ENCODE measurements around the gene CADM2. TPM values are rescaled to one million over a fixed set of nuclear protein-coding genes. Genes with fewer than 3 reads are reported as not detected.

The CADM2 gene
- total and polyA plus RNA-seq, 12 donors: 0.12 to 3.0 (median 0.62) TPM

- H3K4me1 ChIP-seq: no peaks in the 10 kb centered on the region
- no peaks in the 10 kb centered on the region for H3K36me3 ChIP-seq
- DNase-seq: no peak
- no peak overlapping the region for H3K4me3 ChIP-seq
- no peak for TF ChIP-seq CTCF (IDR thresholded peaks at IDR 0.05)
- no peak overlapping the region for H3K27ac ChIP-seq
- no peaks in the 10 kb centered on the region for H3K27me3 ChIP-seq
- no peak for ATAC-seq
- intact Hi-C loops (cut with DNase I): loop anchor here in 1 of 10 donors (10.0 kb wide), 1 partner anchor 56 kb away; no protein-coding TSS in a partner anchor
- WGBS, 2 donors: 90 to 96% methylated on average over 1 of the region's 1 CpG
- no peaks in the 10 kb centered on the region for H3K9me3 ChIP-seq
Observed at GRCh38 chr3:85838921-85839320, 880.1 kb downstream of the CADM2 start.

GRCh38 chr3:85842081-85842480 lies 883.3 kb downstream of the CADM2 start:
- H3K4me1 ChIP-seq: no peaks in the 10 kb centered on the region
- TF ChIP-seq CTCF (IDR thresholded peaks at IDR 0.05): no peak
- H3K27me3 ChIP-seq: no peaks in the 10 kb centered on the region
- 85 to 87% methylated on average over 3 of the region's 3 CpGs for WGBS, 2 donors
- DNase-seq: no peak
- intact Hi-C loops (cut with DNase I): no loop called here
- no peak overlapping the region for H3K4me3 ChIP-seq
- H3K36me3 ChIP-seq: no peaks in the 10 kb centered on the region
- ATAC-seq: no peak
- no peak overlapping the region for H3K27ac ChIP-seq
- no peaks in the 10 kb centered on the region for H3K9me3 ChIP-seq

- H3K27me3 ChIP-seq: no peaks in the 10 kb centered on the region
- no peaks in the 10 kb centered on the region for H3K36me3 ChIP-seq
- no peak overlapping the region for H3K27ac ChIP-seq
- TF ChIP-seq CTCF (IDR thresholded peaks at IDR 0.05): no peak
- no peaks in the 10 kb centered on the region for H3K9me3 ChIP-seq
- H3K4me1 ChIP-seq: no peaks in the 10 kb centered on the region
- intact Hi-C loops (cut with DNase I): loop anchor here in 1 of 10 donors (5.0 kb wide), 1 partner anchor 1760 kb away; no protein-coding TSS in a partner anchor
- no peak for ATAC-seq
- no peak for DNase-seq
- no peak overlapping the region for H3K4me3 ChIP-seq
Observed at GRCh38 chr3:85846940-85847339, 888.2 kb downstream of the CADM2 start.

GRCh38 chr3:85851071-85851470 lies 892.3 kb downstream of the CADM2 start:
- no peak overlapping the region for H3K4me3 ChIP-seq
- H3K9me3 ChIP-seq: peaks cover 0 to 7% (median 0%) of the 10 kb centered on the region in 11 donors
- H3K27me3 ChIP-seq: no peaks in the 10 kb centered on the region
- no peaks in the 10 kb centered on the region for H3K36me3 ChIP-seq
- intact Hi-C loops (cut with DNase I): no loop called here
- no peak overlapping the region for H3K27ac ChIP-seq
- H3K4me1 ChIP-seq: no peaks in the 10 kb centered on the region
- no peak for ATAC-seq
- no peak for TF ChIP-seq CTCF (IDR thresholded peaks at IDR 0.05)
- DNase-seq: no peak
